GM18951 (cell line): ENCODE results near the gene OTUB1.

Experiments
- POLR2A ChIP-seq: IDR thresholded peaks from 4 replicates; pipeline ENCODE4 v1.6.1; 2011; ENCODE audit warnings: mild to moderate bottlenecking; ENCODE audit not compliant: insufficient read length, insufficient read depth; ENCODE audit errors: extremely low read depth
- in situ Hi-C: fragments of 300-500 bp; cut with MboI; formaldehyde crosslinking; loops from one replicate; pipeline ENCODE4 v1.12.0; 2022; ENCODE audit warnings: low sequenced_read_pairs, mixed read lengths, inconsistent platforms; ENCODE audit not compliant: unreplicated experiment

OTUB1 gene

DNA sequence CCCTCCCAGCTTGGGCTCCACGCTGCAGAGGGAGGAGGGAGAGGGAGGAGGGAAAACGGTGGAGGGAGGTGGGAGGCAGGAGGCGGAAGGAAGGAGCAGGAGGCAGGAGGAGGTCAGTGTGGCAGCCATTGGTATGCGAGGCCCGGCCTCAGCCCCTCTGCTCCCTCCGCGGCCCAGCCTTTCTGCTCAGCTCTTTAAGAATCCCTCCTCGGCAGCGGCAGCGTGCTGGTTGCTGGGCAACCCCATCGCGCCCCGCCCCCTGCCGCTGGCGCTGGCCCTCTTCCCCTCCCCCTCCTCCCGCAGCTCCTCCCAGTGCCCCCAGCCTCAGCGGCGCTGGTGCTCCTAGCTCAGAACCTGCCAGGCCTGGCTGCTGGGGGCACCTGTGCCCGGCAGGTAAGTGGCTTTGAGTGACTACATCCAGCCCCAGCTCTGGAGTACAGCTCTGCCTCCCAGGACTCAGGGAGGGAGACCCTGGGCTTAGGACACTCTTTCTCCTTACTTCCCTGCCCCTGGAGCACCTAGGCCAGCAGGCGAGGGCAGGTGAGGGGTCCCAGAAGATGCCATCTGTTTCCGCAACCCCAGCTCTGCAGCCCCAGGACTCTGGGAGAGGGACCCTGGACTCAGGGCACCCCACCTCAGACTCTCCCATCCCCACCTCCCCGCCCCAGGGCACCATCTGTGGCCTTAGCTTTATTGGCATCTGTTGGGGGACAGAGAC, 42.3 kb downstream of the OTUB1 start:
- TF ChIP-seq POLR2A: no peak
- in situ Hi-C loops: no loop called here

- TF ChIP-seq POLR2A: no peak
- in situ Hi-C loops: no loop called here
Measured at GRCh38 chr11:64029773-64030172, 43.5 kb downstream of the OTUB1 start.

DNA sequence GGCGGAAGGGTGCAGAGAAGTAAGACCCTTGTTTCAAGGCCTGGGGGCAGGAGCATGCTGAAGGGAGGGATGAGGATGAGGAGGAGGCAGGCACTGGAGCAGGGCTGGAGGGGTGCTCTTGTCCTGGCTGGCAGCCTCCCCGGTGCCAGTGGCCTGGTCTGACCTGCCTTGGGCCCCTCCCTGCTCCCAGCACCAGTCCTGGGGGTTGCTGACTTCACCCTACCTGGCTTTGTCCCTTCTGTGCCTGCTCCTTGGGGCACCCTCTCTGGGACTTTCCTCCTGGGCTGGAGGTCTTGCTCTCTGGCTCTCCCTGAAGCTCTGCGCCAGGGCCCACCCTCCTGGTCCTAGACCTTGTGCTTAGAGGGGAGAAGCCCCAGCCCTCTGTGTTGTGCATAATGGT, 44.8 kb downstream of the OTUB1 start:
- TF ChIP-seq POLR2A: no peak
- in situ Hi-C loops: no loop called here

DNA sequence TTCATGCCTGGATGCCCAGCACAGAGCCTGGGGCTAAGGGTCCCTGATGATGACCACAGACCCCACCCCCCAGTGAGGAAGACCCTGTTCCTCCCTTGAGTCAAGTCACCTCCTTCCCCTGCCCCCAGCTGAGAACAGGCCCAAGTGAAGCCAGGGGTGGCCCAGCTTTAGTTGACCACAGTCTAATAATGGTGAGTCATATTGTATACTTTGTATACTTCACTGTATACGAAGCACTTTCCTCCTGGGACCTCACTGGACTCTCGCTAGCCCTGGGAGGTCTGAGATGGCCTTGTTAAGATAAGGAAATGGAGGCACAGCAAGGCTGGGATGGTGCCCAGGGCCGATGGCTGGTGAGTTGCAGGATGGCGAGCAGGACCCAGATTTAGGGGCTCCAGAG, 45.8 kb downstream of the OTUB1 start:
- in situ Hi-C loops: no loop called here
- TF ChIP-seq POLR2A: no peak

DNA sequence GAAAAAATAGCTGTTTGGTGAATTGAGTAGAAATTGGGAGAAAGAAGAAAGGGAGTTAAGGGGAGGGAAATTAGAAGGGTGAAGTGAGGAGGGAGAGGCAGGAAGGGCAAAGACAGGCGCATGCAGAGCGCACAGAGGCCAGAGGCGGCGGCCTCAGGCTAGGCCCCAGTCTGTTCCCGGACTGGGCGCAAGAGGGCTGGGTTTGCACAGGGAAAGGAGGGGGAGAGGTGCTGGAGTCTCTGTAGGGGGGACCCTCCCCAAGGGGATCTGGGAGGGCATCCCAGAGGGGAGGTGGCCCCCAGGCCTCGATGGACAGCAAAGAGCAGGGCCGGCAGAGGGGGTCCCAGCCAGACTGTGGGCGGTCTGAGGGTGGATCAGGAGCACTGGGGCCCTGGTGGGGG, 48.2 kb downstream of the OTUB1 start:
- no peak for TF ChIP-seq POLR2A
- in situ Hi-C loops: no loop called here

DNA sequence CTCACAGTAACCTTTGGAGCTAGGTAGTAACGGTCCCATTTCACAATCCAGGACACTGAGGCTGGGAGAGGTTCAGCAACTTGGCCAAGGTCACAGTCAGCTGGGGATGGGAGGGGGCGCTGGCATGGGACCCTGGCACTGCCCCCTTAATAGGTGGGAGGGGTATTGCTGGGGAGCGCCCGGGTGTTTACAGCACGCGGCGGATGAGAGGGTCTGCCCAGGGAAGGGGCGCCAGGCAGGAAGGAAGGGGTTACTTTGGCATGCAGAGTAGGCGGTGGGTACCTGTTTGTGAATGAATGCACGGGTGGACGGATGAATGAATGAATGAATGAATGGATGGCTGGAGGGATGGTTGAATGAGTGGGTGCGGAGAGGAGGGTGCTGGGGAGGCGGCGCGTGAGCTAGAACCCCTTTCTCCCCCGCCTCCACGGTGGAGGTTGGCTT, 48.9 kb downstream of the OTUB1 start:
- no peak for TF ChIP-seq POLR2A
- in situ Hi-C loops: no loop called here

DNA sequence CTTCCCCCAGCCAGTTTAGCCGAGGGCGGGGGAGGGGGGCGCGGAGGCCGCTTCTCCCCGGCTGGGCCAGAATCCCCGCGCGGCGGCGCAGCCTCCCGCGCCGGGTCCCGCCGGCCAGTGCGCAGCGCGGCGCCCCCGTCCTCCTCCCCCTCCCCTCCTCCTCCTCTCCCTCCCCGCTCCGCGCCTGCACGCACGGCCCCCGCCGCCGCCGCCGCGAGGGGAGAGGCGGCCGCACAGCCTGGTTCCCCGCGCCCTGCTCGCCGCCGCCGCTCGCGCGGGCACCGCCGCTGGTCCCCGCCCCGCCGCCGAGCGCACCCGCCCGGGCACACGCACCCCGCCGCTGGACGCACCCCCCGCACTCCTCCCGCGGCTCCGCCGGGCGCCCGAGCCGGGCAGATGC, 49.3 kb downstream of the OTUB1 start, which contains the start of gene FLRT1:
Gene FLRT1, plus strand, starts transcription at position 356 of the 400 bp plus-strand sequence. CDS start 80,337 bp downstream, outside the sequence.
- in situ Hi-C loops: no loop called here
- TF ChIP-seq POLR2A: no peak

DNA sequence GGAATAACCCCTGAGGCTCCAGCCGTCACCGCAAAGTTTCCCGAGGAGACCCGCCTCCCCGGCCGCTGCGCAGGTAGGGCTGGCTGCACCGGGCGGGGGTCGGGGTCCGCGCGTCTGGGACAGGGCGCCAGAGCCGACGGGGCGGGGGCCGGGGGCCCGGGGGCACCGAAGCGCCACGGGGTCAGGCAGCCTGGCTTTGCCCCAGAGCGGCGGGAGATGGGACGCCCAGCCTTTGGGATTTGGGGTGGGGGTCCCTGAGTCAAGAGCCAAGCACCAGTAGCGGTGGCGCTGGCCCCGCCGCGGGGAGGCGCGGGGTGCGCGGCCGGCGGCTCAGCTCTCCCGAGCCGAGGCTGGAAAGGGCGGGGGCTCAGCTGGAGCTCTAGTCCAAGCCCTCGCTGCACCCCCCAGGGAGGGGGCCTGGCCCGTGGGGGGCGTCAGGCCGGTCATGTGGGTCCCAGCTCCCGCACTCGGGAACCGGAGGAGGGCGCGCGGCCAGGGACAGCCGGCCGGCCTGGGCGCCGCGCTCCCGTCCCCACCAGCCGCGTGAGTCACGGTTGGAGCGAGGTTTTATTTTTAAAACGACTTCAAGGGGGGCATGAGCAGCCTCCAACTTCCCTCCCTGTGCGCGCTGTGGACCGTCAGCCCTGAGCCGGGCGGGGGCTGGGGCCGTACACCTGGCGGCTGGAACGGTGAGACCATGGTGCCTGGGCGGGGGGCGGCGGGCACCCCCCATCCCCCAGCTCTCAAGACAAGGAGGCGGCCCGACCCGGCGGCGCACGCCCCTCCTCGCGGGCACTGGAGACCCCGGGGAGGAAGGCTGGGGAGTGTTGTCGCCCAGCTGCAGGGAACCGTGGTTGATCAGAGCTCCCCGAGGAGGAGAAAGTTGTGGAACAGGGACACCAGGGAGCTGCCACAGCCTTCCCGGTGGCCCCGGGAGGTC, 50.1 kb downstream of the OTUB1 start:
- in situ Hi-C loops: no loop called here
- no peak for TF ChIP-seq POLR2A

DNA sequence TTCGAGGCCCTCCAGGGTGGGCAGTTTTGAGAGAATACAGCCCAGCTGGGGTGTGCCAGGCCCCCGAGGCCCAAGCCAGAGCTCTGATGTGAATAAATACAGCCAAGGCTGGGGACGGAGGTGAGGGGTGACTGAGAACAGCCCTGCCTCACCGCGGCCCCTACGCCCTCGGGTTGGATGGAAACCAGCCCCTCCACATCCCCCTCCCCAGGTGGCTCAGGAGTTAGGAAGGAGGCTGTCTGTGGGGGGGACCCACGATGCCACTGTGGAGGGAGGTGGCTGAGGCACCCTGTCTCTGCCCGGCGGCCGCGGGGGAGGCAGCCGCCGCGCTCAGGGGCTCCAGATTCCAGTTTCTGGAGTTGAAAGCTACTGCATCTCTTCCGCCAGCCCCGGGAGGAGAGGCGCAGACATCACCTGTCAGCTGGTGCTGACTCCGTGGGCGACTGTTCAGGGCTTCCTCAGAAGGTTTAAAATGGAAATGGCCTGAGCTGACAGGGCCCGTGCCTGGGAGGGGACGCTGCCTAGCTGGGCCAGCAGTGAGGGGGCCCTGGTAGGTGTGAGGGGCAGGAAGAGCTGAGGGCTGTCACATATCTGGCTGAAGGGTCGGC, 50.9 kb downstream of the OTUB1 start:
- TF ChIP-seq POLR2A: no peak
- in situ Hi-C loops: no loop called here

GRCh38 chr11:64038500-64038899, 52.3 kb downstream of the OTUB1 start:
- no peak for TF ChIP-seq POLR2A
- in situ Hi-C loops: no loop called here

- no peak for TF ChIP-seq POLR2A
- in situ Hi-C loops: no loop called here
Measured at GRCh38 chr11:64039012-64039665, 52.9 kb downstream of the OTUB1 start.

GRCh38 chr11:64040684-64041322, 54.6 kb downstream of the OTUB1 start:
- no peak for TF ChIP-seq POLR2A
- in situ Hi-C loops: no loop called here
